ENCODE data around the gene FBXO42.

DNA sequence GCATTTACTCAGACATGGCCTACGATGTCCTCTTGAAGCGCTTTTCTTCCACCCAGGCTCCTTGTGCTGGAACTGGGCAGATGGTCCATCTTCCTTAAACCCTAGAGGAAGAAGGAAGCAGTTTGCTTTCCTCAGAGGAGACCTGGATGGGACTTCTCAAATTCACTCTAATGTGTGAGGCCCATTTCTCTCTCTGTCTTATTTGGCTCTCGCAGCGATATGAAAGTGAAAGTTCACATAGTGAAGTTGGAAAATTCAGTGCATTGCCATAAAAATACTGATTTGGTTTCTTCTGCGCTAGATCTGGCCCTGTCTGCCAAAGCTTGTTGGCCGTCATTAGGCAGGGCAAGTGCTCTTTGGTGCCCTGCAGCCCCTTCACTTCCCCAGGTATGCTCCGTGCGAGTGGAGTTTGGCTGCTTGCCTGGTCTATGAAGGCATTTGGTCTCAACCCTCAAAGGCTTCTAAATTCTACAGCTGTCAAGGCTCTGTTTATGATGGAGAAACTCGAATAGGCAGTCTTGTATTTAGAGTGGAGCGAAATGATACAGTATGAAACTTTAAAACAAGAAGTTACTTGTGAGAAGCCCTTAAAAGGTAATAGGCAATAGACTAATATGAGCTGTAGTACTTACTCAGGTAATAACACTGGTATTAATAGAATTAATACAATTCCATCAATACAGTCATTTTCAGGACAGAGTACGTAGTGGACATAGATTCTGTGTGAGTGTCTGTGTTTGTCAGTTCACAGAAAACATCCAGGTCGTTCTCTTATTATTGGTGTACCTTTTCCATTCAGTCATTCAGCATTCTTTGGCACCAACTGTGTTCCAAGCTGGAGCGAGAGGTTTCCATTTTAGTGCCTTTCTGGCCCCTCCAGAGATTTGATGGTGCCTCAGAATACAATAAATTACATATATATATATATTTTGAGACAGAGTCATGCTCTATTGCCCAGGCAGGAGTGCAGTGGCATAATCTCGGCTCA is 35.2 kb upstream of the FBXO42 start:
- TF ChIP-seq, protein P1, sequence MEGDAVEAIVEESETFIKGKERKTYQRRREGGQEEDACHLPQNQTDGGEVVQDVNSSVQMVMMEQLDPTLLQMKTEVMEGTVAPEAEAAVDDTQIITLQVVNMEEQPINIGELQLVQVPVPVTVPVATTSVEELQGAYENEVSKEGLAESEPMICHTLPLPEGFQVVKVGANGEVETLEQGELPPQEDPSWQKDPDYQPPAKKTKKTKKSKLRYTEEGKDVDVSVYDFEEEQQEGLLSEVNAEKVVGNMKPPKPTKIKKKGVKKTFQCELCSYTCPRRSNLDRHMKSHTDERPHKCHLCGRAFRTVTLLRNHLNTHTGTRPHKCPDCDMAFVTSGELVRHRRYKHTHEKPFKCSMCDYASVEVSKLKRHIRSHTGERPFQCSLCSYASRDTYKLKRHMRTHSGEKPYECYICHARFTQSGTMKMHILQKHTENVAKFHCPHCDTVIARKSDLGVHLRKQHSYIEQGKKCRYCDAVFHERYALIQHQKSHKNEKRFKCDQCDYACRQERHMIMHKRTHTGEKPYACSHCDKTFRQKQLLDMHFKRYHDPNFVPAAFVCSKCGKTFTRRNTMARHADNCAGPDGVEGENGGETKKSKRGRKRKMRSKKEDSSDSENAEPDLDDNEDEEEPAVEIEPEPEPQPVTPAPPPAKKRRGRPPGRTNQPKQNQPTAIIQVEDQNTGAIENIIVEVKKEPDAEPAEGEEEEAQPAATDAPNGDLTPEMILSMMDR (IDR thresholded peaks at IDR 0.05) = no peak
- no peak for TF ChIP-seq POLR2AphosphoS5 (IDR thresholded peaks at IDR 0.05)
- TF ChIP-seq EP300 (IDR thresholded peaks at IDR 0.05) = no peak
- no peak for TF ChIP-seq POLR2A (IDR thresholded peaks at IDR 0.05)

All from stomach (tissue), 4 donors.